Eye (tissue), 1 donor: ENCODE measurements around the gene ARHGEF11.

ENCODE experiments used
- DNase-seq: peaks from one replicate; pipeline ENCODE4 v3.0.0-alpha.2; 2015

Gene ARHGEF11

GRCh38 chr1:156893048-156893953 lies 152.2 kb downstream of the ARHGEF11 start, which contains the start of gene PEAR1:
TSS of gene PEAR1 (plus strand) at chr1:156893718. CDS start at chr1:156903927, 10,209 bp downstream.
- DNase-seq: peak; percentile 65

GRCh38 chr1:156892190-156893047 lies 153.1 kb downstream of the ARHGEF11 start:
- peak; percentile 96 for DNase-seq

GRCh38 chr1:156889802-156890580 lies 155.6 kb downstream of the ARHGEF11 start:
- DNase-seq: peak; percentile 93

- DNase-seq: peak; percentile 74
Observed at GRCh38 chr1:156887734-156888133, 157.8 kb downstream of the ARHGEF11 start.

- peak; percentile 76 for DNase-seq
Observed at GRCh38 chr1:156887317-156887716, 158.2 kb downstream of the ARHGEF11 start.

- DNase-seq: no peak
Observed at GRCh38 chr1:156886583-156887281, 158.8 kb downstream of the ARHGEF11 start.

GRCh38 chr1:156885880-156886355 lies 159.6 kb downstream of the ARHGEF11 start:
- DNase-seq: no peak

GRCh38 chr1:156885314-156885713 lies 160.2 kb downstream of the ARHGEF11 start:
- DNase-seq: no peak
